OCI-LY3 (cell line): ENCODE results near the gene ALS2CL.
A peak's percentile ranks its signal among the peaks of the same experiment; 100 is the strongest.

Experiments
- CTCF ChIP-seq: fragments of 200-600, 300-600 bp; sonication (generic); IDR thresholded peaks from 2 replicates; pipeline ENCODE4 v1.5.1; 2014; ENCODE audit warnings: antibody characterized with exemption, low read length, low read depth
- EZH2phosphoT487 ChIP-seq: fragments of 200-600 bp; shearing (Covaris generic); IDR thresholded peaks from 2 replicates; pipeline ENCODE4 v1.6.1; 2018; ENCODE audit warnings: antibody characterized with exemption, mixed run types, low read depth

- TF ChIP-seq CTCF = 0 out of 2 replicates have a peak, but pooled peaks have one; percentile 8
- no peak for TF ChIP-seq EZH2phosphoT487
These were observed 32.6 kb downstream of the ALS2CL start for GRCh38 chr3:46660543-46661523.
